ENCODE results near the gene ACTMAP. TPM values are rescaled to one million over a fixed set of nuclear protein-coding genes. Genes with fewer than 3 reads are reported as not detected.

Gene ACTMAP
- total and polyA plus RNA-seq, 2 of the 8 experiments (the other 6 are each of a cell fraction or from before 2014, with no cell fraction given): 24.1 to 26.5 TPM

GRCh38 chr19:40705950-40706619, 44.2 kb downstream of the ACTMAP start (continued):
- TF ChIP-seq USF2 (IDR thresholded peaks at IDR 0.05; ENCODE audit: low read length) (no peak), KDM1A (IDR thresholded peaks at IDR 0.05; ENCODE audit: borderline replicate concordance, low read length) (no peak)

Measured in H1 (cell line).